ENCODE measurements around the gene DGKB.

The DGKB gene

GRCh38 chr7:14191686-14192098, 710.9 kb downstream of the DGKB start:
- no peak for DNase-seq

- DNase-seq: no peak
These were observed 718.2 kb downstream of the DGKB start for GRCh38 chr7:14184292-14184864.

- DNase-seq: no peak
These were observed 722.8 kb downstream of the DGKB start for GRCh38 chr7:14179781-14180180.

- no peak for DNase-seq
These were observed 724.7 kb downstream of the DGKB start for GRCh38 chr7:14177876-14178275.

GRCh38 chr7:14170872-14171271, 731.7 kb downstream of the DGKB start:
- DNase-seq: no peak

- DNase-seq: no peak
These were observed 744.4 kb downstream of the DGKB start for GRCh38 chr7:14158111-14158510.

- no peak for DNase-seq
These were observed 746.1 kb downstream of the DGKB start for GRCh38 chr7:14156436-14156835.

GRCh38 chr7:14148974-14149373, 753.6 kb downstream of the DGKB start:
- no peak for DNase-seq

GRCh38 chr7:14147532-14147931, 755.0 kb downstream of the DGKB start:
- DNase-seq: no peak

- DNase-seq: no peak
These were observed 758.0 kb downstream of the DGKB start for GRCh38 chr7:14144538-14144937.

- no peak for DNase-seq
These were observed 758.4 kb downstream of the DGKB start for GRCh38 chr7:14144109-14144508.

GRCh38 chr7:14137676-14138075, 764.9 kb downstream of the DGKB start:
- DNase-seq: no peak

- no peak for DNase-seq
These were observed 768.8 kb downstream of the DGKB start for GRCh38 chr7:14133752-14134151.

GRCh38 chr7:14125998-14126397, 776.6 kb downstream of the DGKB start:
- DNase-seq: no peak

GRCh38 chr7:14124716-14125115, 777.8 kb downstream of the DGKB start:
- DNase-seq: no peak

- no peak for DNase-seq
These were observed 778.6 kb downstream of the DGKB start for GRCh38 chr7:14123923-14124322.

- no peak for DNase-seq
These were observed 786.9 kb downstream of the DGKB start for GRCh38 chr7:14115701-14116100.

GRCh38 chr7:14104861-14105260, 797.7 kb downstream of the DGKB start:
- DNase-seq: no peak

- DNase-seq: no peak
These were observed 806.4 kb downstream of the DGKB start for GRCh38 chr7:14096159-14096558.

GRCh38 chr7:14095233-14095950, 807.2 kb downstream of the DGKB start:
- DNase-seq: no peak

Data from NCI-H1092 (cell line).